ELF-1 (cell line): ENCODE measurements around the gene BMP10.
A peak's percentile ranks its signal among the peaks of the same experiment; 100 is the strongest.

ENCODE experiments used
- DNase-seq: peaks from one replicate; pipeline ENCODE4 v3.0.0-alpha.2; 2016; ENCODE audit warnings: low read depth, low spot score

BMP10 gene

GRCh38 chr2:68850524-68850923, 20.7 kb downstream of the BMP10 start:
- no peak for DNase-seq

GRCh38 chr2:68849579-68850030, 21.6 kb downstream of the BMP10 start:
- no peak for DNase-seq

- no peak for DNase-seq
Measured at GRCh38 chr2:68847751-68848150, 23.4 kb downstream of the BMP10 start.

- no peak for DNase-seq
Measured at GRCh38 chr2:68846091-68846490, 25.1 kb downstream of the BMP10 start.

- no peak for DNase-seq
Measured at GRCh38 chr2:68845043-68845442, 26.2 kb downstream of the BMP10 start.

GRCh38 chr2:68839260-68839833, 31.9 kb downstream of the BMP10 start:
- peak; percentile 49 for DNase-seq

- DNase-seq = no peak
Measured at GRCh38 chr2:68838641-68839040, 32.6 kb downstream of the BMP10 start.

GRCh38 chr2:68837861-68838341, 33.3 kb downstream of the BMP10 start:
- no peak for DNase-seq

GRCh38 chr2:68837164-68837860, 33.9 kb downstream of the BMP10 start:
- DNase-seq = peak; percentile 75

GRCh38 chr2:68835621-68836020, 35.6 kb downstream of the BMP10 start:
- DNase-seq = no peak

GRCh38 chr2:68834737-68835376, 36.3 kb downstream of the BMP10 start:
- no peak for DNase-seq

GRCh38 chr2:68833162-68833561, 38.0 kb downstream of the BMP10 start:
- no peak for DNase-seq

- DNase-seq = peak; percentile 30
Measured at GRCh38 chr2:68832233-68832869, 38.8 kb downstream of the BMP10 start.

- DNase-seq = no peak
Measured at GRCh38 chr2:68831686-68832232, 39.4 kb downstream of the BMP10 start.

GRCh38 chr2:68829749-68830148, 41.4 kb downstream of the BMP10 start:
- DNase-seq = no peak

- peak; percentile 83 for DNase-seq
Measured at GRCh38 chr2:68828887-68829708, 42.1 kb downstream of the BMP10 start.

GRCh38 chr2:68827666-68828065, 43.5 kb downstream of the BMP10 start:
- DNase-seq = no peak

GRCh38 chr2:68825866-68826265, 45.3 kb downstream of the BMP10 start:
- no peak for DNase-seq

GRCh38 chr2:68824831-68825230, 46.4 kb downstream of the BMP10 start:
- DNase-seq = no peak

- DNase-seq = no peak
Measured at GRCh38 chr2:68822207-68822872, 48.9 kb downstream of the BMP10 start.

GRCh38 chr2:68819556-68819955, 51.6 kb downstream of the BMP10 start:
- DNase-seq = no peak
